T-helper 1 cell (primary cell): ENCODE results near the gene CD82.
A peak's percentile ranks its signal among the peaks of the same experiment; 100 is the strongest.

Source experiments
- DNase-seq, 5 donors: peaks; one replicate each; pipeline ENCODE4 v3.0.0-alpha.2; 2012 to 2020

CD82 gene

DNA sequence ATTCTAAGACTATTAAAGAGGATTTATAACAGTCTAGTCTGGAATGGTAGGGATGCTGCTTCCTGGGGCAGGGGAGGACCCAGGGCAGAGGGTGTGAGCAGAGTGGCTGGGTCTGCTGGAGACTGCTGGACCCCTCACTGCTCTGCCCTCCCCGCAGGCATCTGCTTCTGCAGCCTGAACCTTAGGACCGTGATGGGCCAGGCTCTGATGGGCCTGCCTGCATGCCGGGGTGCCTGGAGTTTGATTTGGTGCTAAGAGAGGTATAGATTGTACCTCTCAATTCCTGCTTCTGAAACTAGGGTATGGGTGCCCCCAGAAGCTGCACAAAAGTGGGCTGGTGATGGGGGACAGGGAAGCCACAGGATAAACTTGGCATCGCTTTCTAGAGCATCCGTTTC lies 54.9 kb downstream of the CD82 start:
- no peak for DNase-seq

DNA sequence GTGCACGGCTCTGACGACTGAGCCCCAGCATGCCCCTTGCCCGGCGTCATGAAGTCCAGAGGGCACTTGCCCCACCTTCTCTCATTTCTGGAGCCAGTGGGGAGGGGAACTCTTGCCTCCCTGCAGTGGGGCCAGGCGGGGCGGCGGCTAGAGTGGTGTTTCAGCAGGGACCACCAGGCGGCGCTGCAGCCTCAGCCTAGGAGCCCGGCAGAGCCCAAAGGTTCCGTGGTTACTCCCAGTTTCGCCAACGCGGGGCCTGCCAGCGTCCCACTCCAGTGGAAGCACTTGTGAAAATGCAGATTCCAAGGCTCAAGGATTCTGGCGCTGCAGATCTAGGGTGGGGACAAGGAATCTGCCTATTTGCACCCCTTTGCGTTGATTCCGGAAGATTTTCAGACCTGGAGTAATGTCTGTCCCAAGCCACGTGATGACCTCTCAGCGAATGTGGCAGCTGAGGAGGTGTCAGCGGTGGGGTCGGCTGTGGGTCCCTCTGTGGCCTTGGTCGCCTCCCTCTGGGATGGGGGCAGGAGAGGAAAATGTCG lies 55.7 kb downstream of the CD82 start:
- peak; percentile 20 to 53 (median 48) for DNase-seq

DNA sequence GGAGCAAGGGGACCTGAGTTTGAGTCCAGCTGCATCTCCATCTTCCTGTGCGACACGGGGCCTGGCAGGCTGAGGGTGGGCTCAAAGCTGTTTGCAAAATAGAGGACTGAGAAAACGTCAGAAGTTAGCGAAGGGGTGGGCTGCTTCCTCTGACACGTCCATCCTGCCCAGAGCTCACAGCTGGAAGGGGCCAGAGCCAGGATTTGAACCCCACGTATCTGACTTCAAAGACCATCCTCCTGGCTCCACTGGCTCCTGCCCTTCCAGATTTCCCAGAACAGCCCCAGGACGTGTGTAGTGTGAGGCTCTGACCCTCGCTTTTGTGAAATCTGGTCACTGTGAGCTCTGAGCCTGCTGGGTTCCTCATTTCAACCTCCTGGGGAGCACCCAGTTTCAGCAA lies 56.3 kb downstream of the CD82 start:
- peak in 1 of 5 donors; percentile 5 for DNase-seq

DNA sequence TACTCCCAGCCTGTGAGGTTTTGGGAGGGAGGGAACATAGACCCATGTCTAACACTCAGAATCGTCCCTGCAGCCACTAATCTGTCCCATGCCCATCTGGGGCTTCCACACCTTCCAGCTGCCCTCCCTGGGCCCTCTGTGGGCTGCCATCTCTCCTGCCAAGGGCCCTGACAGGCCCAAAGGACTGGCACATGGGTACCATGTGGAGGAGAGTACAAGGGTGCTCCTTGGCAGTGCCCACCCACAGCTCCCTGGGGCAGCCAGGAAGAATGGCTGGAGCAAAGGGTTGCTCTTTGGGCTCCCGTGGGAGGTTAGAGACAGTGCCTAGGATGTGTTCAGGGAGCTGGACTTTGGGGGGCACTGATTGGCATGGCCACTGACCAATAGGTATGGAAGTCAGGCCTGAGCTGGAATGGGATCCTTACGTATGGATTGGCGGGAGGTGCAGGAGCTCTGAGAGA lies 56.8 kb downstream of the CD82 start:
- peak in 1 of 5 donors; percentile 5 for DNase-seq

DNA sequence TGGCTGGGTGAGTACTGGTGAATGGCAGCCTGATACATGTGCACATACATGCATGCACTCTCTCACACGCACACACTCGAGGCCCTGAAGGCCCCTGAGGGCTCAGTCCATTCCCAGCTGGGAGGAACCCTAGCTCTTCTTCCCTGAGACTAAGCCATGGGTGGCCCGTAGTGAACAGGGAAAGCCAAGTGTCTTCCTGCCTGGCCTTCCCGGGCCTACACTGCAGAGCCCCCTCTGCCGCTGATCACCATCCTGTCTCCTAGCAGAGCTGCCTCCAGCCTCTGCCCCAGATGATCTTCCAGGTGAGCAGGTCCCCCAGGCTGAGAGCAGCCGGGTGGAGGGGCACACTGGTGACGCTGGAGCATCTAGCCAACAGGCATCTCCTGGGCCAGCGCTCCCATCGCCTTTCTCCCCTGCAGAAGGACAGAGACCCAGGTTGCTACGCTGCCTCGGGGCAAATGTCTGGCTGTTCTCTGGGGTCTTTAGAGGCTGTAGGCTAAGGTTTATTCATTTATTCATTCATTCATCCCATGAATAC lies 57.3 kb downstream of the CD82 start:
- no peak for DNase-seq

DNA sequence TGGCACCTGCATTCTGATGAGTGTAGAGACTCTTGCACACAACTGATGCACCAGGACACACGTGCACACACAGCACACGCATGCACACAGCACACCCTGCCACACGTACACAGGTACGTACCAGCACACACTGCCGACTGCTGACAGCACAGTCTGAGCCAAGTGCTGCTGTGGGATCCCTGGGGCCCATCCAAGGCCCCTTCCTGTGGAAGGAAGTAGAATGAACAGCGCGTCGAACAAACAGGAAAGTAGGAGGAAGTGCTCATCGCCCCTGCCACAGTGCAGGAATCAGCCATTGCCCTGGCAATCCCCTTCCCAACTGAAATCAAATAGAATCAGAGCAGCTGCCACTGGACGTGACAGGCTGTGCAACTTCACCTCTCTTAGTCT lies 57.9 kb downstream of the CD82 start:
- DNase-seq = no peak

DNA sequence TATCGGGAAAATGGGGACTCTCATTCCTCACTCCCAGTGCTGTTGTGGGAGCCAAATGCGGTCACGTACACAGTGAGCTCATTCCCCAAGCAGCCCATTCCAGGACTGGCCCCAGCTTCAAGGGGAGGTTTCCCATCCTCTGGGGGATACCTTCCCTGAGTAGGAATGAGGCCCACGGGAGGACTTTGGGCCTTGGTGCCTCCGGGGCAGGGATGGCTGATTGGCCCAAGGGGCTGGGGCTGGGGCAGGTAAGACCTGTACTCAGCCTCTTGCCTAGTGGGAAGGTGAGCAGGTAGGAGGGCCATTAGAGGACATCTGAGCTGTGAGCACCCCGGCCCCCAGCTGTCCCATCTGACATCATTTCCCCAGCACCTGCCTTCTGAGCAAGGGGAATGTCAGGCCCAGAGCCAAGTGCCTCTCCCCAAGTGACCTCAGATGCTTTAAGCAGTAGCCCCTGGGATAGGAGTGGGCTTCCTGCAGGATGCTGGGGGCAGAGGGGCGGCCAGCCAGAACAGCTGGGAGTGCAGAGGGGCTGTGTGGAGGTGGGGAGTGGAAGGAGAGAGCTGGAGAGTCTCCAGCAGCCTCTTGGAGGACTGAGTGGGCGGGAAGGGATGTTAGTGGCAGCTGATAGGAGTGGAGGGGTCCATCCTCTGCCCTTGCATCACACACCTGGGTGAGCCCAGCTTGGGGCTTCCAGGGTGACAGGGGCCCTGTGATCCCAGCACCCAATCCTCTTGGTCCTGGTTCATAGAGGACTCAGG lies 58.4 kb downstream of the CD82 start:
- no peak for DNase-seq

DNA sequence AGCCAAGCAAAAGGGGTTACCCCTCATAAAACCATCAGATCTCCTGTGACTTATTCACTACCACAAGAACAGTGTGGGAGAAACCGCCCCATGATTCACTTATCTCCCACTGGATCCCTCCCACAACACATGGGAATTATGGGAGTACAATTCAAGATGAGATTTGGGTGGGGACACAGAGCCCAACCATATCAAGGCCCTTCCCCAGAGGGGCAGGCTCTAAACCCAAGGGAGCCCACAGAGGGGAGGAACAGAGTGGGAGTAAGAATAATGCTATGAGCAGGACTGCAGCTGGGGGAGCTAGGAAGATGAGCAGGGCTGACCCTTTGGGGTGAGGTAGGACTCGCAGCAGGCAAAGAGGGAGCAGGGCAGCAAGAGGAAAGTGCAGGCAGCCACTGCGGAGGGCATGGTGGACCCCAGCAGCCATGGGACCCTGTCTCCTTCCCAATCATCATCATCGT lies 59.3 kb downstream of the CD82 start:
- DNase-seq = no peak

DNA sequence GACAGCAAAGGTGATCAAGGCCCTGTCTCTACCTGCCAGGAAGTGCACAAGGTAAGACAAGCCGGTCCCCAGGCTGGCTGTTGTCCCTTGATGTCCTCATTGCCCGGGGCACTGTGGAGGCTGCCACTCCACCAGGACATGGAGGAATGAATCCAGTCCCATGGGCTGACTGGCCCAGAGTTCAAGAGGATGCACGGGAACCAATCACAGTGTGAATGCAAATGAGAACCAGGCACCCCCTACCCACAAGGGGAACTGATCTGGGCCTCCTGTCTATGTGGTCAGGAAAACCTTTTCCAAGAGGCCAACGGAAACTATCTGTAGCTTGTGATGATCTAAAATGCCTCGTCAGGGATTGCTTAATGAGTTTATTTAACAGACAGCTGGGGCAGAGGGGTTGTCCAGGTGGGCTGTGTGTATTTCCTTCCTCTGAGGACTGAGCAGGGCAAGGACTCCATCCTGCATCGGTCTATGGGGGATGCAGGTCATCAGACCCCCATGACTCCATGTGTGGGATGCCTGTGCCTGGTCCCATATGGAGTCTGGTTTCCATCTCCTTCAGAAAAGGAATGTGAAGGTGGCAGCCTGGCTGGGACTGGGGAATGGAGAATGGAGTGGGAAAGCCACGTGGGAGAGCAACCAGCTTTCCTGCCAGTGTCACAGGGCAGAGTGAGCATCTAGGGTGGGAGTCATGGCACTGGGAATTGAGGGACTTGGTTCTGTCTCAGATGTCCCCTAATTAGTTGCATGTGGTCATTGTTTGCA lies 60.5 kb downstream of the CD82 start:
- DNase-seq = no peak

DNA sequence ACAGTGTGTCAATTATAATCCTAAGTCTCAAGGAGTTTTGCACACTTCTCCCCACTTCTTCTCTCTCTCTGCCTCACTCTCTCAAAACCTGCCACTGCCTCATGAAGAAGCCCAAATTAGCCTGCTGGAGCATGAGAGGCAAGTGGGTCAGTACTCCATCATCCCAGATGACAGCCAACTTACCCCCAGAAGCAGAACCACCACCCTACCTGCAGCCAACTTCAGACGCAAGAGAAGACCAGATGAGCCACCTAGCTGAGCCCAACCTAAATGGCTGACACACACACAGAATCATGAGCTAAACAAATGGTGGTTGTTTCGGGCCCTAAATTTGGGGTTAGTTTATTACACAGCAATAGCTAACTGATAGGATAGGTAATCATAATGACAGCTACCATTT lies 61.2 kb downstream of the CD82 start:
- no peak for DNase-seq

DNA sequence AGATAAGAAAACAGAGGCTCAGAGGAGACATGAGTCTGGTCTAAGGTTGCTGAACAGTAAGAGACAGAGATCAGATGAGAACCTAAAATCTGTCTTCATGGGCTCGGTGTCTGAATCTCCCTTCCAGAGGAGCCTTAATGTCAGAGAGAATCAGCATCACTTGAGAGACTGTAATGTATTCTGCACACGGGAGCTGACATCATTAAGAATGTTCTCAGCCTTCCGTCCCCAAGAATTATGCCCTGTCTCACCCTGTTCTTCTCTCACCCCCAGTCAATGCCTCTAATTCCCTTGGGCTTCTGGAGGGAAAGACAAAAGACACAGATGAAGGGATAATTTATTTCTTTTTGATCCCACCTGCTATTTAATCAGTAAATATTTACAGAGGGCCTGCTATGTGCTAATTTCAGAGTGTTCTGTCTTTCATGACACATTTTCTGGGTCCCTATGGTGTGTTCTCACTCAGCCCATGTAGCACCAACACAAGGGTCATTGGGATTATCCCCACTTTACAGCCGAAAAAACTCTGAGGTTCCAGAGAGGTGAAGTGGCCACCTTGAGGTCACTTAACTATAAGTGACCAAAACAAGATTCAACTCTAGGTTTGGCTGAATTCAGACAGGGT lies 61.8 kb downstream of the CD82 start:
- DNase-seq = no peak

DNA sequence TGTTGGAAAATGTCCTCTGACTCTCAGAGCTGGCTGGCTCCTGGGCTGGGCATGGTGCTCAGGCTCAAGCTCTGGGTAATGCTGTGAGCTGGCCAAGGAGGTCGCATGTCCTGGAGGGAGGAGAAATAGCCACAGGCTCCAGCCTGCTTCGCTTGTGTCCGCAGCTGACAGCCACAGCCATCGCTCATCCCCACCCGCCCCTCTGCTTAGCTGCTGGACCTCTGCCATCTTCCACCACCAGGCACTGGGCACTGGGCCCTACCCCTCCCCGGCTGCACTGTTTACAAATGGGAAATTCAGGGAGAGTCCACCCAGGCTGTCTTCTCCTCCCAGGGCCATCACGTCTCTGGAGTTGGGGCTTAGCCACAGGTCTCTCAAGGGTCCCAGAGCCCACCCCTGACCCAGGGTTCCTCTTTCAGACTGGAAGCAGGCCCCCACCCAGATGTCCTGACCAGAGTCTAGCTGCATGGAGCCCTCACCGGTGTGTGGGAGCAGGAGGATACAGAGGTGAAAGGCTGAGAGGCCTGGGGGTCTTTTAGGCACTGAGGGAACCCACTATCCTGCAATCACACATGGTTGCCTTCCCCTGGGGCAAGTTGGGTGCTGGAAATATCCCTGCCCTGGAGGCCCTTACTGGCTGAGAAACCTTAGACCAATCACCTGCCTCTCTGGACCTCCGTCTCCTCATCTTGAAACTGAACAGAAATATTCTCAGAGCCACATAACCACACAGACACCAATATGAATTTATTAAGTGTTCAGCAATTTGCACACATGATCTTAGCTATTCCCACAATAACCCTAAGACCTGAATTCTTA lies 62.7 kb downstream of the CD82 start:
- no peak for DNase-seq

DNA sequence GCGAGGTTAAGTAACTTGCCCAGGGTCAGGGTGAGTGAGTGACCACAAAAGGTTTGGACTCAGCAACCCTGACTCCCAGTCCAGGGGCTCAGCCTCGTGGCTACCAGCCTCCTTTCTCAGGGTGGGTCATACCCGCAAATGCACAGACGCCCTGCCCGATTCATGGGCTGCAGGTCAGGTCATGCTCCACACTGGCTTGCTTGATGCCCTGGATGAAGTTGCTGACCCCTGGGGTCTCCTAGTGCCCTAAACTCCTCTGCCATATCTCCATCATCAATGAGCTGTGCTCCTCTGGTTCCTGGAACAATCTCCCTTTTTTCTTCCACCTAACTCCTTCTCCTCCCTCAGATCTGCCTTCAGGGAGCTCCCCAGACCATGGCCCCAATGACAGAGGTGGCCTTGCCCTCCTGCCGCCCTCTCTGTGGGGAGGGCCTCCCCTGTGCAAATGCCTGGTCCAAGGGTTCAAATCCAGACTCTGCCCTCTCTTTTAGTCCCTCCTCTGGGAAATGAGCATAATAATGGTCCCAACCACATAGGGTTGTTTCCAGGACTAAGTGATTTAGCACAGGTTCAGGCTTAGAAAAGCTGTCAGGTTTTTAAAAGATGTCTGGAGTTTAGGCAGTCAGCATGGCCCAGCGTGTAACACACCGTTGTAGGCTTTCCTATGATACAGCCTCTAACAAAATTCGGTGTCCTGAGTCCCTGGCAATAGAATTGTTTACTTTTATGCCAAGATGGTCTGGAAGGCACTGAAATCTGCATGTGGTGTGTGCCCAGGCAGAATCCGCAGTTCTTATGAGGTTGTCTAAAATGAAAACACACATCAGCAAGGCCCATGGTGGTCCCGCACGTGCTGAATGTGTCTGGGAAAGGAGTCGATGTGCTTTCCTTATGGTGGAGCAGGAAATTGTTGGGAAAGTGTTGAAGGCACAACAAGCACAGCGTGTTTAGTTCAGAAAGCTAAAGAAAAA lies 63.6 kb downstream of the CD82 start:
- DNase-seq = no peak

DNA sequence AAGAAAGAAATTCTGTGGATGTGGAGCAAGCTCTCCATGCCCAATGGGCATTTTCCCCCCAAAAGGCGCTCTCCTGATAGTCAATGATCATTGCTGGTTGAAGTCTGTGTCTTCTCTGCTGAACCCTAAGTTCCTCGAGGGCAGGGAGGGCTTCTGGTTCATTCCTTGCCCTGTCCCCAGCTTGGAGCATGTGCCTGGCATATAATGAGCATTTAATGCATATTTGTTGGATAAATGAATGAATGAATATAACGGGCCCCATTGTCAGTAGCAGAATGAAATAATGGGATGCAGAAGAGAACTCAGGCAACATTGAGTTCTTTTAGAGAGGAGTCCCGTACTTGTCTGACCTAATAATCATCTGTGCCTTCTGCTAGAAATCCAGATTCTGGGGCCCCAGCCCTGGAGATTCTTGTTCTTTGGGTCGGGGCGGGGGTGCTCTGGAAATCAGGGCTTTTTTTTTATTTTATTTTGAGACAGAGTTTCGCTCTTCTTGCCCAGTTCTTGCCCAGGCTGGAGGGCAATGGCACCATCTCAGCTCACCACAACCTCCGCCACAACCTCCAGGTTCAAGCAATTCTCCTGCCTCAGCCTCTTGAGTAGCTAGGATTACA lies 64.4 kb downstream of the CD82 start:
- DNase-seq = no peak

DNA sequence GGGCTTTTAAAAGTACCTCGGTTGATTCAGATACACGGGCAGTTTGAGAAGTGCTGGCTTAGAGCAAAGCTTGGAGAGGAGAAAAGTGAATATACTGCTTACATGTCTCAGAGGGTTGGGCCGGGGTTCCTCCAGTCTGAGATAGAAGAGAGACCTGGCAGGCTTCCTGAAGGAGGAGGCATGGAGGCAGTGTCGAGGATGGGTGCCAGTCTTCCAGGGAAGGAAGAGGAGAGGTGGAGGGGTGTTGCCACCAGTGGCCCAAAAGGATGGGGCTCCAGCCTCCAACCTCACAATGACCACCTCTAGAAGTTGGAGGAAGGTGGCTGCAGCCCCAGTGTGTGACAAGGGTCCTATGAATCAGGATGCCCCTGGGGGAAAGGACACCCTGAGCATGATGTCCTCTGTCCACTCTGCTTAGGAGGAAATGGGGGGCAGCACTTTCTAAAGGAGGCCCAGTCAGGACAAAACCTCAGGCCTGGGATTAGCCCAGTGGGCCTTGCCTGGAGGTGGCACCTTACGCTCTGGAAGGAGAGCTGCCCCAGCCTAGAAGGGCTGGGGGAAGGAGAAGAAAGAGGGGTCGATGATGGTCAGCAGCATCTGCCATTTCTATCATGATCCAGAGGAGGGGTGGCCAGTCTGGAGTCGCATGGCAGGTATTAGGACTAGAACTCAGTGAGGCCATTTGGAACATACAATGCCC lies 65.2 kb downstream of the CD82 start:
- DNase-seq = no peak

DNA sequence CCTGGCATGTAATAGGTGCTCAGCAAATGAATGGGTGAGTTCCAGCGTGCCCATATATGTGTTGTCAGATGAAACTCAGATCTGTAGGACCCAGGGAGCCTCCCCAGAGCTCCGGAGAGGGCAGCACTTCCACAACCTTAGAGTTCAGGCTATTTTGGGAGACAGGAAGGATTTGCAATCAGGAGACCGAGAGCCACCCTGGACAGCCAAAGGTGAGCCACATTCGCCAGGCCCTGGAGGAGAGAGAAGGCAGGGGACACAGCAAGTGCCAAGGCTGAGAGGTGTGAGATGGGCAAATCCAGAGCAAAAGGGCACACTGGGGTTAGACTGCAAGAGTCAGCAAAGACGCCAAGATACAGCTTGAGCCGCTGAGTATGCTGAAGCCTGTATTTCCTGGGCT lies 66.4 kb downstream of the CD82 start:
- DNase-seq = no peak

DNA sequence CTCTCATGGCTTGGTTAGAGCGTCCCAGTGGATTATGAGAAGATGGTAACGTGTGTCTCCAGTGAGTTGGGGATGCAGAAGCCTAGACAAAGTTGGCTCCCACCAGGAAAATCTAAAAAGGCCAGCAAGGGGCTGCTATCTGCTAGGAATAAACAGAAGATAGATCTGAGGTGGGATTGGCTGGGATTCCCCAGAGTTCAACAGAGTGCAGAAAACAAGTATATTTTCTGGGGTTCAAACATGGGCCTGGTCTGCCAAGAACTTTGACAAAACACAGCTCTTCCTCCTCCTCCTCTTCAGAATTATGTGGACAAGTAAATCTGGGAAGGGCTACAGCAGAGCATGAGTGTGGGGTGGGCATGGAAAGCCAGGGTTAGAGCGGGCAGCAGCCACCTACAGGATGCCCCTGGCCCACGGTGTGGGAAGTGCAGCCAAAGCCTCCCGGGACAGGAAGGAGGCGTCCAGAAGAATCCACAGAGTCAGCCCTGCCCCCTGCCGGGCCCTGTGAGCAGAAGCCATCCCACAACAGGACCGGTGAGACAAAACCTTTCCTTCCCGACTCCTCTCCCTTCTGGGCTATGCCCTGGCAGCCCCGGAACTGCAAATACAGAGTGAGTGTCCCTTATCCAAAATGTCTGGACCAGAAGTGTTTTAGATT lies 67.1 kb downstream of the CD82 start:
- DNase-seq = peak in 1 of 5 donors; percentile 33

DNA sequence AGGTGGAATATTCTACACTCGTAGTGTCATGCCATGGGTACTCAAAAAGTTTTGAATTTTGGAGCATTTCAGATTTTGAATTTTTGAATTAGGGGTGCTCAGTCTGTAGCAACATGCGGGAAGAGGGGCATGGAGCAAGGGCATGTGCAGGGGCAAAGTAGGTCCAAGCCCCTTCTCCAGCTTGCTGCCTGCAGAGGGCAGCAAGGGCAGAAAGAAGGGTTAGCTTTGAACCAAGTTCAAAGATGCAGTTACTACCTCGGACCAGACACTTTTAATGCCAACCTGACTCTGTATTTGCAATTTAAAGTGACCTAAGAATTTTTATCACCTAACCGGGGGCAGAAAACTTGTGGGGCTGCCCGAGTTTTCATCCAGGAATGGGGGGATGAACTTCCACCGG lies 68.2 kb downstream of the CD82 start:
- DNase-seq = no peak
